GM04504 (cell line): ENCODE results near the gene ACBD7.

Source experiments
- DNase-seq: peaks from one replicate; pipeline ENCODE4 v3.0.0-alpha.2; 2012; ENCODE audit warnings: low read depth

ACBD7 gene

DNA sequence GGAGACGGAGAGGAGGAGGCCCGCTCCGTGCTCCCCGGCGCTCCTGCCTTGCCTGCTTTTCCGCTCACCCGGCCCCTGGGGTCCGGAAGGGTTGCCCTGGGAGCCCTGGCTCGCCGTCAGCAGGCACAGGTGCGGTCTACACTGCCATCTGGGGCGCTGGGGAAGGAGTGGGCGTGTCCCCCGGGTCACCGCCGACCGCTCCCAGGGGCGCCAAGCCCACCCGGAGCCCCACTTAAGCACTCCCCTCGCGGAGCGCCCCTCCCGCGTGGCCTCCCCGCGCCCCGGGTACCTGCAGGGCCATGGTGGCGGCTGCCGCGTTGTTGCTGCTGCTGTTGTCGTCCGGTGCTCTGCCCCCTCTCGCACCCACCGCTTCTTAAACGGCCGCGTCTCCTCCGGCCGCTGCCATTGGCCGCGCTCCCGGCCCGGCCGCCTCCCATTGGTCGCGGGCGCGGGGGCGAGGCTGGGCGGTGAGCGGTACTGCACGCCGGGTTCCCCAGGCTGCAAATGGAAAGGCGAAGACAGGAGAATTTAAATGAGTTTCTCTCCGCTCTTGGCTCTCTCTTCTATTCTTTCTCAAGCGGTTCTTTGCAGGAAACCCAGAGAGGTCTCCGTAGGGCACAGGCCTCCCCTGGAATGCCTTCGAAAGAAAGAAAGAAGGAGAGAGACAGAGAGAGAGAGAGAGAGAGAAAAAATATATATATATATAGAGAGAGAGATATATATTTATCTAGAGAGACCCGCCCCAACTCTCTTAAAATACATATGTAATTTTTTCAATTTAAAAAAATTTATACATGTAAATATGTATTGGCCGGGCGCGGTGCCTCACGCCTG, at the start of gene ACBD7:
Gene ACBD7, minus strand, starts transcription at position 349 of the 834 bp plus-strand sequence. Its CDS starts 48 bp downstream, at position 301.
- peak; percentile 38 for DNase-seq

DNA sequence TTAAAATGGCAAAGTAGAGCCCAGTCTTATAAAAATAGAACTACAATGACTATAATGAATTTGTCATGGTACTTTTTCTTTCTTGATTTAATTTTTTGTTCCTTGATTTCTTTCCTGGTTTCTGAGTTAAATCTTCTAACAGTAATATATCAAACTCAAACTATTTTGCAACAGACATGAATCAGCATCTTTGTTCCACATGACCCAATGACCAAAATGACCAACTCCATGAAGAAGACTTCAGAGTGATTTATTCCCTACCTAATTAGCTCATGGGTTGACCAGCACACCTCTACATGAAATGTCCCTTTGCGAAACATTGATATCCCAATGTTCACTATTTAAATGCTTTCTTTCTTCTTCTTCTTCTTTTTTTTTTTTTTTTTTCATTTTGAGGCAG, 49.1 kb upstream of the ACBD7 start:
- no peak for DNase-seq

- no peak for DNase-seq
Observed at GRCh38 chr10:15137036-15137359, 48.4 kb upstream of the ACBD7 start.

GRCh38 chr10:15136129-15137035, 47.8 kb upstream of the ACBD7 start:
- no peak for DNase-seq

DNA sequence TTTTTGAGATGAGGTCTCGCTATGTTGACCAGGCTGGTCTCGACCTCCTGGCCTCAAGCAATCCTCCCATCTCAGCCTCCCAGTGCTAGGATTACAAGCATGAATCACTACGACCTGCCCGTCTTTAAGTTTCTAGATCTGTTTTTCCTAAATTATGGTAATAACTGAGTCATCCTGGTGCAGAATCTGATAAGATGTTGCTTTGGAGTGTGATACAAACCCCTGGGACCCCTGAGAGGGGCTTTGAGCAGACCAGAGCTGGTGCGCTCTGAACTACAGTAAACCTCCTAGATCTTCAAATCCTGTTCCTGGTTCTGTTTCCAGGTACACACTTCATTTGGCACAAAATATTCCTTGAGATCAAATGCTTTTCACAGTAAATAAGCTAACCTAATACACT, 42.8 kb upstream of the ACBD7 start:
- DNase-seq = no peak

DNA sequence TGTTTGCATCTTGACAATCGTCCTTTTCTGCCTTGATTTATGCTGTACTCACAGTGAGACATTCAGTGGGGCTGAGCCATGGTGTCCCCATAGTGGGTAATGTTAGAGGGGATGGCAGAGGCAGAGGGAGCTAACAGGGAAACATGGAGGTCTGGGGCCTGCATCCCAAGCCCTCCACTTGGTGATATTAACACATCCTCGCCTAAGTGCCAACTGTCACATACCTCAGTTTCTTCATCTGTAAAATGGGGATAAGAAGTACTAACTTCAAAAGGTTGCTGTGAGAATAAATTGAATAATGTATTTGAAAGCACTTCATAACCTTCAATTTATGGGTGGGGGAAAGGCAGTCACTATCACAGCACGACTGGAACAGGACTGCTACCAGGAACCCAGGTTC, 36.3 kb upstream of the ACBD7 start:
- DNase-seq = no peak

- no peak for DNase-seq
Observed at GRCh38 chr10:15124190-15124589, 35.6 kb upstream of the ACBD7 start.

- DNase-seq = peak; percentile 72
Observed at GRCh38 chr10:15123749-15124184, 35.2 kb upstream of the ACBD7 start.

- DNase-seq = no peak
Observed at GRCh38 chr10:15122477-15123030, 34.0 kb upstream of the ACBD7 start.

DNA sequence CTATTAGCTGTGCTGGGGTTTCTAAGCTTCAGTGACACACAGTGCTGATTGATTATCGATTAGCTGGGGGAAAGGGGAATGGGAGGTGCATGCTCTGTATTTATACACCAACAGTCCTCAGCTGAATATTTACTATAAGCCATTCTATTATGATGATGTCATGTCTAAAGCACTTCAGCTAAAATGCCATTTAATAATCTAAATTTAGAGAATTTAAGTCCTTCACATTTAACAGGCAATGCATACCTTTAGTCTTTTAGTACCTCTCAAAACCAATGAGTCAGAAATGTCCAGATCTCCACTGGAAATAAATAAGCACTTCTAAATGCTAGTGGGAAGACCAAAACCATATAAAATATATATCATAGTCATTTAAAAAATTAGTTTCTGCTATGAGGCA, 33.1 kb upstream of the ACBD7 start:
- no peak for DNase-seq

DNA sequence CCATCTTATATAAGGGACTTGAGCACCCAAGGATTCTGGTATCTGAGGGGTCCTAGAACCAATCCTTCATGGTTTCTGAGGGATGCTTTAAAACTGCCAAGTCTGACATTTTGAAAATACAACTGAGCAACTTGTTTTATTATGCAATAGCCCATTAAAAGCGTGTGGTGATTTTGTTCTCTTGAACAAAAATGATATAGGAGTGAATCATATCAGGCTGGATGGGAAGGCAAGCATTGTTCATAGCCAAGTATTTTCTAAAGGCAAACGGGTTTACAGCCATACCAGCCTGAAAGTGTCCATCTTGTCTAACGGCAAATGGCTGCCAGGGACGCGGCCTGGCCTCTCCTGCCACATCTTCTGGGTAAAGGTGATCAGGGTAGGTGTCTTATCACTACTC, 31.9 kb upstream of the ACBD7 start:
- peak; percentile 50 for DNase-seq

GRCh38 chr10:15118615-15119014, 30.0 kb upstream of the ACBD7 start:
- DNase-seq = no peak

DNA sequence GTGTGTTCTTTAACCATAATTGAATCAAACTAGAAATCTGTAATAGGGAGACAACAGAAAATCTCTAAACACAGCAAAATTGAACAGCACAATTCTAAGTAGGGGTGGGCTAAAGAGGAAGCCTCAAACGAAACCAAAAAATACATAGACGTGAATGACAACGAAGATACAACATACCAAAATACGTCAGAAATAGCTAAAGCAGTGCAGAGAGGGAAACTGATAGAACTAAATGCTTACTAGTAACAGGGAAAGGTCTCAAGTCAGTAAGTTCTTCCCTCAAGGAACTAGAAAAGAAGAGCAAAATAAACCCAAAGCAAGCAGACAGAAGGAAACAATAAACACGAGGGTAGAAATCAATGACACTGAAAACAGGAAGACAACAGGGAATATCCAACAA, 27.6 kb upstream of the ACBD7 start:
- DNase-seq = no peak

- no peak for DNase-seq
Observed at GRCh38 chr10:15113766-15114165, 25.2 kb upstream of the ACBD7 start.

- no peak for DNase-seq
Observed at GRCh38 chr10:15112657-15113056, 24.1 kb upstream of the ACBD7 start.

DNA sequence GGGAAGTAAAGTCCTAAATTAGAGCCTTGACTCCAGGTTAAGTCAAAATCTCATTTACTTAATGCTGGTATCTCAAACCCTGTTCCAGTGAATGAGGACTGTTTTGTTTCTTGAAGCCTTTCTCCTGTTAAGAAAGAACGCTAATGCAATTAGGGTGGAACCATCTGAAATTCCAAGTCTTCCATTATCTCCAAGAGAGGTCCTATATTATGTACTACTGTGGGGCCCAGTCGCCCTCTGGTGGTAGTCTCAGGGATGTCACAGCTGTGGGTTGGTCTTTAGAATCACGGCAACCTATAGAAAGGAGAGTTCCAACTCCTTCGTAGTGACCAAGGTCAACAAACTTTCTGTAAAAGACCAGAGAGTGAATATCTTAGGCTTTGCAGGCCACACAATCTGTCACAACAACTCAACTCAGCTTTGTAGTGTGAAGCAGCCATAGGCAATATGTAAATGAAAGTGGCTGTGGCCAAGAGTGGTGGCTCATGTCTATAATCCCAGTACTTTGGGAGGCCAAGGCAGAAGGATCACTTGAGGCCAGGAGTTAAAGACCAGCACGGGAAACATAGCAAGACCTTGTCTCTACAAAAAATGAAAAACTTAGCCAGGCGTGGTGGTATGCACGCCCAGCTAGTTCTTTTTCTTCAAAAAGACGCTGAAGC, 17.9 kb upstream of the ACBD7 start:
- no peak for DNase-seq

DNA sequence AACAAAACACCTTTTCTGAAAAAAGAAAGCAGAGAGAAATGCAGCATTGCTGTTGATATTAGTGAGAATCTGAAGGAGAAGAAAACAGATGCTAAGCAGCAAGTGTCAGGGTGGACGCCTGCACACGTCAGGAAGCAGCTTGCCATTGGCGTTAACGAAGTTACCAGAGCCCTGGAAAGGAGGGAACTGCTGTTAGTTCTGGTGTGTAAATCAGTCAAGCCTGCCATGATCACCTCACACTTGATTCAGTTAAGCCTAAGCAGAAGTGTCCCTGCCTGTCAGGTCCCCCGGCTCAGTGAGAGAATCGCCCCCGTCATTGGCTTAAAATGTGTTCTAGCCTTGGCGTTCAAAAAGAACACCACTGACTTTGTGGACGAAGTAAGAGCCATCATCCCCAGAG, 14.9 kb upstream of the ACBD7 start:
- DNase-seq = no peak

DNA sequence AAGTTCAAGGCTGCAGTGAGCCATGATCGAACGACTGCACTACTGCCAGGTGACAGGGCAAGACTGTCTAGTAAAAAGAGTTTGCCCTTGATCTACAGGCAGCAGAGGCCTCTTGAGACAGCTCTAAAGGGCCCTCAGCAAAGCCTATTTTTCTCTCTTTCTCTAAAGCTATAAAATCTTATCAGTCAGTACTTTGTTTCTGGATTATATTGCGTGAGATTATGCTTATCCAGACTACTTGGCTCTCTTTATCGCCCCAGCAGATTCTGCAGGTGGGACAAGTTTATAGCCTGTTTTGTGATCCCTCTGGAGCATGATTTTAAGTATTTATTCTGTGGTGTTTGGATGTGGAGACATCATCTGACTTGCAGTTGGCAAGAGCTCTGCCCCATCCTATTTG, 11.3 kb upstream of the ACBD7 start:
- no peak for DNase-seq

- peak; percentile 91 for DNase-seq
Observed at GRCh38 chr10:15097011-15097812, 8.6 kb upstream of the ACBD7 start, which contains the start of gene RPP38. RPP38 (plus strand) TSS chr10:15097355; CDS start chr10:15103315, 5,960 bp downstream.

DNA sequence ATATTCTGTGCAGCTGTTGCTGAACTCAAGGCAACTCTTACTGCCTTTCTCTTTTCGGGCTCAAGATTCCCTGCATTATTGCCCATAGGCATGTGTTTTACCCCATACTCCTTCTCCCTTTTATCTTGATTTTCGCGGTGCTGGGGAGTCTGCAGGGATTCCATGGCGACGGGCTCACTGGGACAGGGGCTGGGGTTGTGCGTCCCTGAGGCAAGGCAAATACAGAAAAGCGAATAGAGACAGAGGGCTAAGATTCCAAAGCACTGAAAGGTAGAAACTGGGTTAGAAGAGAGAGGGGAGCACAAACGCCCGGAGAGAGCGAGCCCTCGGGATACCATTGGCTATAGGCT, 8.1 kb upstream of the ACBD7 start:
- no peak for DNase-seq

DNA sequence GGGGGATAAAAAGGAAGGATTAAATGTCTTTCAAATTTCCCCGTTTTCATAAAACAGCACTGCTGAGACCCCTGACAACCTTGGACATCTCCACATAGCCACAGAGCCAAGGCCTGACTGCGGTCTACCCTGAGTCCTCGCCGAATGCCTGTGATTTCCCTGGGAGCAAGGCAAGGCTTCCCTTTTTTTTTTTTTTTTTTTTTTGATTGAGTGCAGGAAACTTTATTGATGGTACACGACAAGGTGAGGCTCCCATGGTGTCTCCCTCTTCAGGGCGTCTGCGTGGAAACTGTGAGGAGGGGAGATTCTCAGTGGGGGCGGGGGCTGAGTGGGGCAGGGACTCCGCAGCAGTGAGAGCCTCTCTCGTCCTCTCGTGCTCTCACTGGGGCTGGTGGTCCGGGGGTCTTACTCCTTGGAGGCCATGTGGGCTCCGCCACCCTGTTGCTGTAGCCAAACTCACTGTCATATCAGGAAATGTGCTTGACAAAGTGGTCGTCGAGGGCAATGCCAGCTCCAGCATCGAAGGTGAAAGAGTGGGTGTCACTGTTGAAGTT, 4.4 kb upstream of the ACBD7 start:
- no peak for DNase-seq
